H9 (cell line): Measurements from ENCODE around the gene RPL7L1. TPM values are rescaled to one million over a fixed set of nuclear protein-coding genes. Genes with fewer than 3 reads are reported as not detected.

Experiments
- DNase-seq: peaks from one replicate; pipeline ENCODE4 v3.0.0-alpha.2; 2017
- H2AFZ ChIP-seq: one replicate; pipeline ENCODE4 v1.6.1; 2013; ENCODE audit warnings: mild to moderate bottlenecking, low read length, control low read depth, moderate library complexity
- H2AK5ac ChIP-seq: 2 replicates; pipeline ENCODE4 v1.6.1; 2013; ENCODE audit warnings: low read length, control low read depth, mixed read lengths; ENCODE audit not compliant: insufficient read length
- H2BK120ac ChIP-seq: one replicate; pipeline ENCODE4 v1.6.1; 2013; ENCODE audit warnings: low read depth, mild to moderate bottlenecking, low read length, control low read depth, inconsistent platforms; ENCODE audit not compliant: poor library complexity, severe bottlenecking
- H2BK12ac ChIP-seq: 2 replicates; pipeline ENCODE4 v1.6.1; 2013; ENCODE audit warnings: low read length, control low read depth, mixed read lengths, low read depth; ENCODE audit not compliant: insufficient read length
- H2BK15ac ChIP-seq: 2 replicates; pipeline ENCODE4 v1.6.1; 2013; ENCODE audit warnings: low read depth, low read length, control low read depth
- H2BK20ac ChIP-seq: one replicate; pipeline ENCODE4 v1.6.1; 2013; ENCODE audit warnings: low read depth, mild to moderate bottlenecking, low read length, control low read depth, inconsistent platforms; ENCODE audit not compliant: poor library complexity, severe bottlenecking
- H2BK5ac ChIP-seq: 2 replicates; pipeline ENCODE4 v1.6.1; 2013; ENCODE audit warnings: low read length, control low read depth, mixed read lengths; ENCODE audit not compliant: insufficient read length
- H3K14ac ChIP-seq: 2 replicates; pipeline ENCODE4 v1.6.1; 2013; ENCODE audit warnings: low read length, control low read depth; ENCODE audit not compliant: insufficient read depth
- H3K18ac ChIP-seq: 2 replicates; pipeline ENCODE4 v1.6.1; 2013; ENCODE audit warnings: low read depth, mild to moderate bottlenecking, mixed read lengths, low read length, control low read depth; ENCODE audit not compliant: insufficient read length
- H3K23ac ChIP-seq: 2 replicates; pipeline ENCODE4 v1.6.1; 2013; ENCODE audit warnings: low read length, control low read depth, mixed read lengths, low read depth; ENCODE audit not compliant: insufficient read length
- H3K23me2 ChIP-seq: 2 replicates; pipeline ENCODE4 v1.6.1; 2013; ENCODE audit warnings: low read depth, mild to moderate bottlenecking, mixed read lengths, low read length, control low read depth; ENCODE audit not compliant: insufficient read length, poor library complexity, severe bottlenecking
- H3K27ac ChIP-seq: 2 replicates; pipeline ENCODE4 v1.5.1; 2013; ENCODE audit warnings: low read length, control low read depth, mixed read lengths, low read depth; ENCODE audit not compliant: insufficient read length
- H3K27me3 ChIP-seq: 2 replicates; pipeline ENCODE4 v1.6.1; 2013; ENCODE audit warnings: low read length, control low read depth, inconsistent platforms; ENCODE audit not compliant: insufficient read depth
- H3K4ac ChIP-seq: 2 replicates; pipeline ENCODE4 v1.6.1; 2013; ENCODE audit warnings: low read depth, mild to moderate bottlenecking, control low read depth, inconsistent platforms, low read length, moderate library complexity
- H3K4me1 ChIP-seq: 2 replicates; pipeline ENCODE4 v1.6.1; 2013; ENCODE audit warnings: low read length, control low read depth, inconsistent platforms; ENCODE audit not compliant: insufficient read depth
- H3K4me2 ChIP-seq: 2 replicates; pipeline ENCODE4 v1.6.1; 2013; ENCODE audit warnings: low read length, control low read depth, mixed read lengths; ENCODE audit not compliant: insufficient read length, insufficient read depth
- H3K56ac ChIP-seq: 2 replicates; pipeline ENCODE4 v1.6.1; 2013; ENCODE audit warnings: low read depth, mild to moderate bottlenecking, mixed read lengths, low read length, control low read depth; ENCODE audit not compliant: insufficient read length
- H3K79me1 ChIP-seq: 2 replicates; pipeline ENCODE4 v1.6.1; 2013; ENCODE audit warnings: low read depth, mild to moderate bottlenecking, moderate library complexity, low read length, control low read depth, inconsistent platforms; ENCODE audit not compliant: insufficient read depth, poor library complexity, severe bottlenecking
- H3K79me2 ChIP-seq: 2 replicates; pipeline ENCODE4 v1.6.1; 2013; ENCODE audit warnings: low read length, control low read depth, inconsistent platforms; ENCODE audit not compliant: insufficient read depth
- H3K9ac ChIP-seq: 2 replicates; pipeline ENCODE4 v1.6.1; 2013; ENCODE audit warnings: low read length, control low read depth, mixed read lengths; ENCODE audit not compliant: insufficient read length; ENCODE audit errors: extremely low read depth
- H3K9me3 ChIP-seq: one replicate; pipeline ENCODE4 v1.6.1; 2013; ENCODE audit warnings: low read depth, low read length, inconsistent platforms; ENCODE audit not compliant: control insufficient read depth
- H3T11ph ChIP-seq: one replicate; pipeline ENCODE4 v1.6.1; 2013; ENCODE audit warnings: mild to moderate bottlenecking, low read length, control low read depth, inconsistent platforms
- H4K20me1 ChIP-seq: one replicate; pipeline ENCODE4 v1.6.1; 2013; ENCODE audit not compliant: control insufficient read depth, insufficient read length, insufficient read depth
- H4K5ac ChIP-seq: 2 replicates; pipeline ENCODE4 v1.6.1; 2013; ENCODE audit warnings: low read depth, mild to moderate bottlenecking, mixed read lengths, low read length, control low read depth; ENCODE audit not compliant: insufficient read length
- H4K8ac ChIP-seq: replicated peaks from 2 replicates; pipeline ENCODE4 v1.6.1; 2013; ENCODE audit warnings: low read length, control low read depth, mixed read lengths, low read depth; ENCODE audit not compliant: insufficient read length
- H4K91ac ChIP-seq: 2 replicates; pipeline ENCODE4 v1.6.1; 2013; ENCODE audit warnings: low read depth, mild to moderate bottlenecking, moderate library complexity, mixed read lengths, low read length, control low read depth; ENCODE audit not compliant: insufficient read length
- H3K27ac Mint-ChIP-seq, 3 experiments: 2 replicates in 2 of 3; 3 replicates in 1 of 3; pipeline ENCODE4 v1.8.0; 2020 to 2021; ENCODE audit warnings: mixed read lengths in 3 of 3, mild to moderate bottlenecking in 1 of 3, moderate library complexity in 1 of 3
- H3K27me3 Mint-ChIP-seq: 2 replicates; pipeline ENCODE4 v1.8.0; 2021; ENCODE audit warnings: low read depth, mild to moderate bottlenecking, moderate library complexity, mixed read lengths
- H3K36me3 Mint-ChIP-seq, 3 experiments: 2 replicates in 2 of 3; 3 replicates in 1 of 3; pipeline ENCODE4 v1.8.0; 2020 to 2021; ENCODE audit warnings: low read depth in 3 of 3, mixed read lengths in 3 of 3; ENCODE audit not compliant: insufficient read depth in 1 of 3
- H3K4me1 Mint-ChIP-seq, 2 experiments: 2 replicates each; pipeline ENCODE4 v1.8.0; 2020; ENCODE audit warnings: mixed read lengths in 2 of 2
- H3K4me3 Mint-ChIP-seq, 2 experiments: 2 replicates in 1 of 2; 3 replicates in 1 of 2; pipeline ENCODE4 v1.8.0; 2020 to 2021; ENCODE audit warnings: mild to moderate bottlenecking in 2 of 2, mixed read lengths in 2 of 2, moderate library complexity in 1 of 2
- H3K9me3 Mint-ChIP-seq, 2 experiments: 2 replicates in 1 of 2; 3 replicates in 1 of 2; pipeline ENCODE4 v1.8.0; 2020; ENCODE audit warnings: mild to moderate bottlenecking in 2 of 2, mixed read lengths in 2 of 2, moderate library complexity in 1 of 2
- CTCF ChIP-seq: fragments of 200-600 bp; sonication (generic); conservative IDR thresholded peaks from 3 replicates; pipeline ENCODE4 v1.8.0; 2021; ENCODE audit warnings: antibody characterized with exemption, mild to moderate bottlenecking
- WGBS: extraction: QIAGEN DNeasy Blood & Tissue Kit; methylation state at CpG from one replicate; pipeline ENCODE4 v1.1.7; 2013; ENCODE audit warnings: missing lambda C conversion rate, low lambda C conversion rate, mixed read lengths; ENCODE audit not compliant: insufficient read length; ENCODE audit errors: extremely low coverage; 5-methylcytosine and 5-hydroxymethylcytosine counted together
- total RNA-seq: library from RNA; stranded (reverse); gene quantifications from 2 replicates; pipeline ENCODE4 v1.2.1, GENCODE V29; 2021

Gene RPL7L1
- total RNA-seq, 1 experiment from 2014 or later: 130 TPM

- TF ChIP-seq CTCF: no peak
- no CpG with 5 or more reads among the region's 4 CpGs for WGBS
- Histone ChIP-seq H3K23me2 (peaks cover 6% of the 10 kb centered on the region), H3K14ac (no peak overlapping the region), H3K18ac (no peak overlapping the region), H3K23ac (no peak overlapping the region), H3K56ac (no peak overlapping the region), H3K9ac (peak overlapping the region; percentile 78), H3T11ph (no peak overlapping the region), H3K79me1 (no peaks in the 10 kb centered on the region), H3K27me3 (no peaks in the 10 kb centered on the region), H2AFZ (no peak overlapping the region), H4K5ac (no peak overlapping the region), H3K79me2 (no peaks in the 10 kb centered on the region), H3K4me2 (peak overlapping the region; percentile 92), H3K9me3 (no peaks in the 10 kb centered on the region), H4K8ac (no peak overlapping the region), H3K4me1 (no peaks in the 10 kb centered on the region; the same call in 1 of the 2 replicates), H2BK12ac (no peak overlapping the region), H3K27ac (peak overlapping the region; percentile 50), H3K4ac (no peak overlapping the region), H2BK5ac (no peak overlapping the region), H4K91ac (no peak overlapping the region), H4K20me1 (no peaks in the 10 kb centered on the region), H2BK20ac (no peak overlapping the region), H2BK120ac (no peak overlapping the region), H2BK15ac (no peak overlapping the region), H2AK5ac (no peak overlapping the region)
- Mint-ChIP-seq H3K9me3 (no peaks in the 10 kb centered on the region), H3K36me3 (peaks cover 20 to 41% (median 29%) of the 10 kb centered on the region in 3 experiments; a peak in 6 of 7 replicates), H3K27ac (peak overlapping the region; percentile 95 to 98 (median 96); a peak in 6 of 7 replicates), H3K27me3 (no peaks in the 10 kb centered on the region; the same call in 1 of the 2 replicates), H3K4me3 (peak overlapping the region; percentile 88 to 92), H3K4me1 (peaks cover 10 to 13% of the 10 kb centered on the region in 2 experiments)
- no peak for DNase-seq
Observed at GRCh38 chr6:42889815-42890214, 10.4 kb downstream of the RPL7L1 start.
